Activated CD4-positive, alpha-beta T cell treated with anti-CD3 and anti-CD28 coated beads, Interleukin-2, amount 10 ng/mL, durations not matched to agents 24 days and 14 days (primary cell): Measurements from ENCODE around the gene DYNLT2. TPM values are rescaled to one million over a fixed set of nuclear protein-coding genes. Genes with fewer than 3 reads are reported as not detected.

Experiments used
- DNase-seq: peaks from one replicate; pipeline ENCODE4 v3.0.0; 2022
- H3K27ac Mint-ChIP-seq: one replicate; pipeline ENCODE4 v1.8.0; 2022; ENCODE audit warnings: mild to moderate bottlenecking, mixed read lengths
- H3K27me3 Mint-ChIP-seq: one replicate; pipeline ENCODE4 v1.8.0; 2022; ENCODE audit warnings: mixed read lengths
- H3K36me3 Mint-ChIP-seq: one replicate; pipeline ENCODE4 v1.8.0; 2022; ENCODE audit warnings: low read depth, mild to moderate bottlenecking, mixed read lengths
- H3K4me1 Mint-ChIP-seq: one replicate; pipeline ENCODE4 v1.8.0; 2021; ENCODE audit warnings: mixed read lengths
- H3K4me3 Mint-ChIP-seq: one replicate; pipeline ENCODE4 v1.8.0; 2022; ENCODE audit warnings: mild to moderate bottlenecking, moderate library complexity, mixed read lengths
- H3K9me3 Mint-ChIP-seq: one replicate; pipeline ENCODE4 v1.8.0; 2021; ENCODE audit warnings: mixed read lengths
- intact Hi-C: fragments of 100-400 bp; cut with micrococcal nuclease; formaldehyde crosslinking; loops from one replicate; pipeline ENCODE4 v1.15.1; 2023
- total RNA-seq: library from RNA; stranded (reverse); gene quantifications from 2 replicates; pipeline ENCODE4 v1.2.3, GENCODE V29; 2022

DYNLT2 gene
- total RNA-seq = 2.1 TPM in 2 replicates

GRCh38 chr6:169751242-169752073 is at the start of gene DYNLT2, which contains the start of gene ERMARD:
DYNLT2 (minus strand) TSS chr6:169751572; CDS start chr6:169751458, 114 bp downstream.
ERMARD (plus strand) TSS chr6:169751622; CDS start chr6:169751658, 36 bp downstream.
- H3K4me3 Mint-ChIP-seq = peak within 1 kb of the TSS; percentile 100
- peak within 1 kb of the TSS; percentile 100 for H3K27ac Mint-ChIP-seq
- peaks cover 2% of the 10 kb centered on the region for H3K27me3 Mint-ChIP-seq
- peaks cover 28% of the 10 kb centered on the region for H3K4me1 Mint-ChIP-seq
- H3K9me3 Mint-ChIP-seq = no peaks in the 10 kb centered on the region
- H3K36me3 Mint-ChIP-seq = peaks cover 9% of the 10 kb centered on the region
- intact Hi-C loops = loop anchor here (1.0 to 5.0 kb wide), 5 partner anchors 27 to 833 kb away; partner anchors contain the start of genes C6orf120, FAM120B, PDCD2 and PHF10
- DNase-seq = peak; percentile 99

GRCh38 chr6:169800668-169801395 is 49.5 kb upstream of the DYNLT2 start:
- Mint-ChIP-seq H3K27ac (no peak overlapping the region), H3K36me3 (no peaks in the 10 kb centered on the region), H3K4me1 (peaks cover 33% of the 10 kb centered on the region), H3K27me3 (peaks cover 56% of the 10 kb centered on the region), H3K9me3 (no peaks in the 10 kb centered on the region), H3K4me3 (no peak overlapping the region)
- intact Hi-C loops = no loop called here
- no peak for DNase-seq

- Mint-ChIP-seq H3K9me3 (no peaks in the 10 kb centered on the region), H3K4me3 (no peak overlapping the region), H3K27me3 (peaks cover 54% of the 10 kb centered on the region), H3K36me3 (no peaks in the 10 kb centered on the region), H3K27ac (no peak overlapping the region), H3K4me1 (peaks cover 27% of the 10 kb centered on the region)
- intact Hi-C loops = no loop called here
- DNase-seq = no peak
Observed at GRCh38 chr6:169800116-169800667, 48.8 kb upstream of the DYNLT2 start.

GRCh38 chr6:169799474-169799926 is 48.1 kb upstream of the DYNLT2 start:
- Mint-ChIP-seq H3K4me3 (no peak overlapping the region), H3K4me1 (peaks cover 20% of the 10 kb centered on the region), H3K27ac (no peak overlapping the region), H3K9me3 (no peaks in the 10 kb centered on the region), H3K27me3 (peaks cover 53% of the 10 kb centered on the region), H3K36me3 (no peaks in the 10 kb centered on the region)
- intact Hi-C loops = no loop called here
- DNase-seq = no peak

GRCh38 chr6:169798764-169799473 is 47.5 kb upstream of the DYNLT2 start:
- no peak for DNase-seq
- intact Hi-C loops = no loop called here
- Mint-ChIP-seq H3K27me3 (peaks cover 47% of the 10 kb centered on the region), H3K27ac (no peak overlapping the region), H3K9me3 (no peaks in the 10 kb centered on the region), H3K4me3 (no peak overlapping the region), H3K36me3 (no peaks in the 10 kb centered on the region), H3K4me1 (peaks cover 14% of the 10 kb centered on the region)

- Mint-ChIP-seq H3K27ac (no peak overlapping the region), H3K36me3 (no peaks in the 10 kb centered on the region), H3K4me3 (no peak overlapping the region), H3K27me3 (peaks cover 63% of the 10 kb centered on the region), H3K4me1 (peaks cover 7% of the 10 kb centered on the region), H3K9me3 (no peaks in the 10 kb centered on the region)
- intact Hi-C loops = no loop called here
- DNase-seq = no peak
Observed at GRCh38 chr6:169795196-169795595, 43.8 kb upstream of the DYNLT2 start.

- intact Hi-C loops = no loop called here
- peaks cover 13% of the 10 kb centered on the region for H3K4me1 Mint-ChIP-seq
- no peaks in the 10 kb centered on the region for H3K9me3 Mint-ChIP-seq
- no peak overlapping the region for H3K27ac Mint-ChIP-seq
- no peak overlapping the region for H3K4me3 Mint-ChIP-seq
- H3K36me3 Mint-ChIP-seq = no peaks in the 10 kb centered on the region
- no peak for DNase-seq
- H3K27me3 Mint-ChIP-seq = peaks cover 63% of the 10 kb centered on the region
Observed at GRCh38 chr6:169794317-169795055, 43.1 kb upstream of the DYNLT2 start.

GRCh38 chr6:169793408-169793807 is 42.0 kb upstream of the DYNLT2 start:
- peaks cover 15% of the 10 kb centered on the region for H3K4me1 Mint-ChIP-seq
- H3K4me3 Mint-ChIP-seq = no peak overlapping the region
- no peak for DNase-seq
- H3K9me3 Mint-ChIP-seq = no peaks in the 10 kb centered on the region
- no peaks in the 10 kb centered on the region for H3K36me3 Mint-ChIP-seq
- peaks cover 57% of the 10 kb centered on the region for H3K27me3 Mint-ChIP-seq
- no peak overlapping the region for H3K27ac Mint-ChIP-seq
- intact Hi-C loops = no loop called here

- H3K27me3 Mint-ChIP-seq = peaks cover 50% of the 10 kb centered on the region
- intact Hi-C loops = no loop called here
Observed at GRCh38 chr6:169792306-169793015, 41.1 kb upstream of the DYNLT2 start.

GRCh38 chr6:169791721-169792131 is 40.4 kb upstream of the DYNLT2 start:
- no peaks in the 10 kb centered on the region for H3K36me3 Mint-ChIP-seq
- H3K27me3 Mint-ChIP-seq = peaks cover 46% of the 10 kb centered on the region
- no peak for DNase-seq
- H3K4me3 Mint-ChIP-seq = no peak overlapping the region
- intact Hi-C loops = loop anchor here (2.0 kb wide), 1 partner anchor 725 kb away; no protein-coding TSS in a partner anchor
- no peaks in the 10 kb centered on the region for H3K9me3 Mint-ChIP-seq
- H3K4me1 Mint-ChIP-seq = peaks cover 15% of the 10 kb centered on the region
- no peak overlapping the region for H3K27ac Mint-ChIP-seq

More at GRCh38 chr6:169792306-169793015, 41.1 kb upstream of the DYNLT2 start:
- peaks cover 15% of the 10 kb centered on the region for H3K4me1 Mint-ChIP-seq
- no peaks in the 10 kb centered on the region for H3K9me3 Mint-ChIP-seq
- H3K27ac Mint-ChIP-seq = no peak overlapping the region
- no peaks in the 10 kb centered on the region for H3K36me3 Mint-ChIP-seq
- DNase-seq = no peak
- H3K4me3 Mint-ChIP-seq = no peak overlapping the region

- Mint-ChIP-seq H3K27me3 (peaks cover 35% of the 10 kb centered on the region), H3K27ac (peak overlapping the region; percentile 53), H3K9me3 (no peaks in the 10 kb centered on the region), H3K4me3 (peak overlapping the region; percentile 88), H3K4me1 (peaks cover 15% of the 10 kb centered on the region), H3K36me3 (no peaks in the 10 kb centered on the region)
- DNase-seq = peak; percentile 91
- intact Hi-C loops = loop anchor here (1.0 to 2.0 kb wide), 3 partner anchors 502 to 740 kb away; no protein-coding TSS in a partner anchor
Observed at GRCh38 chr6:169789944-169790927, 38.9 kb upstream of the DYNLT2 start.
